ENCODE data around the gene STXBP5.

Gene STXBP5

DNA sequence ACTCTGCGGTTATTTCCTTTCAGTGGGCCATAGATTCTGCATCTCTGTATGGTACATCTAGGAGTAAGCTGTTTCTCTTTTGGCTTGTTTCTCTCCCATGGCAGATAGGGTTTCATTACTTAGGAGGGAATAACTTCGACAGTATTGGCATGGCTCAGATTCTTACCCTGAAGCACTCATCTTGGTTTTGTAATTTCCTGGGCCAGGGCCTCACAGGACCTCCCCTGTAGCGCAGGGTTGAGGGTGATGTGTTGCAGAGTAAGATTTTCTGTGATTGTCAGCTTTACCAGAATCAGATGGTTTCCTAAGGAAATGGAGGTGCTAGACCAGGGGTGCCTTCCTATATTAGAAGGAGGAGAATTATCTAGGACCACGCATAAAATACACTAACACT is 78.3 kb downstream of the STXBP5 start:
- no peaks in the 10 kb centered on the region for H3K9me3 ChIP-seq (ENCODE audit: control insufficient read depth, low read depth, low read length)
- no peaks in the 10 kb centered on the region for H3K27me3 ChIP-seq (ENCODE audit: control insufficient read depth, insufficient read depth, low read length)
- H3K27ac ChIP-seq (ENCODE audit: low read length), result no peak overlapping the region
- no peak overlapping the region for H3K4me3 ChIP-seq (ENCODE audit: low read length)
- no peaks in the 10 kb centered on the region for H3K4me1 ChIP-seq (ENCODE audit: control insufficient read depth, low read depth, low read length)
- H3K36me3 ChIP-seq (ENCODE audit: control insufficient read depth, low read depth, low read length), result peaks cover 11% of the 10 kb centered on the region
- H3K9ac ChIP-seq (ENCODE audit: low read length), result no peak overlapping the region

- Histone ChIP-seq H3K27ac (ENCODE audit: low read length) (no peak overlapping the region), H3K9me3 (ENCODE audit: control insufficient read depth, low read depth, low read length) (no peaks in the 10 kb centered on the region), H3K36me3 (ENCODE audit: control insufficient read depth, low read depth, low read length) (peaks cover 7% of the 10 kb centered on the region), H3K4me1 (ENCODE audit: control insufficient read depth, low read depth, low read length) (no peaks in the 10 kb centered on the region), H3K27me3 (ENCODE audit: control insufficient read depth, insufficient read depth, low read length) (no peaks in the 10 kb centered on the region), H3K4me3 (ENCODE audit: low read length) (no peak overlapping the region), H3K9ac (ENCODE audit: low read length) (no peak overlapping the region)
These were observed 79.2 kb downstream of the STXBP5 start for GRCh38 chr6:147283460-147283859.

GRCh38 chr6:147285087-147285855 is 81.1 kb downstream of the STXBP5 start:
- Histone ChIP-seq H3K4me3 (ENCODE audit: low read length) (no peak overlapping the region), H3K36me3 (ENCODE audit: control insufficient read depth, low read depth, low read length) (no peaks in the 10 kb centered on the region), H3K9me3 (ENCODE audit: control insufficient read depth, low read depth, low read length) (no peaks in the 10 kb centered on the region), H3K9ac (ENCODE audit: low read length) (no peak overlapping the region), H3K27me3 (ENCODE audit: control insufficient read depth, insufficient read depth, low read length) (no peaks in the 10 kb centered on the region), H3K27ac (ENCODE audit: low read length) (no peak overlapping the region), H3K4me1 (ENCODE audit: control insufficient read depth, low read depth, low read length) (no peaks in the 10 kb centered on the region)

DNA sequence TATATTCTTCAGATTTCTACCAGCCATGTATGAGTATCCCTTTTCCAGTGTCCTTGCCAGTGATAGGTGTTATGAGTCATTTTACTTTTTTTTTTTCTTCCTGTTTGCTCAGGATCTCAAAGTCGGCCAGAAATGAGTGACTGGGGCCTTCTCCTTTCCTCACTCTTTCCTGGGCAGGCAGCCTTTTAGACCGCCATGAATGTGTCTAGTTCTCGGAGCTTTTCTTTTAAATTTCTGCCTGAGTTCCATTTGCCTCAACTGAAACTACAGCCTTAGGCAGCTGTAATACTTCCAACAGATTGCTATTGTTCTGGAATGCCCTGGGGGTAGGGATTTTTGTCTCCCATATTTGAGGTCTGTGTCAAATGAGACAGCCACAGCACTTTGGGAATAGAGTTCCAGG is 83.7 kb downstream of the STXBP5 start:
- no peak overlapping the region for H3K27ac ChIP-seq (ENCODE audit: low read length)
- no peaks in the 10 kb centered on the region for H3K27me3 ChIP-seq (ENCODE audit: control insufficient read depth, insufficient read depth, low read length)
- no peaks in the 10 kb centered on the region for H3K36me3 ChIP-seq (ENCODE audit: control insufficient read depth, low read depth, low read length)

DNA sequence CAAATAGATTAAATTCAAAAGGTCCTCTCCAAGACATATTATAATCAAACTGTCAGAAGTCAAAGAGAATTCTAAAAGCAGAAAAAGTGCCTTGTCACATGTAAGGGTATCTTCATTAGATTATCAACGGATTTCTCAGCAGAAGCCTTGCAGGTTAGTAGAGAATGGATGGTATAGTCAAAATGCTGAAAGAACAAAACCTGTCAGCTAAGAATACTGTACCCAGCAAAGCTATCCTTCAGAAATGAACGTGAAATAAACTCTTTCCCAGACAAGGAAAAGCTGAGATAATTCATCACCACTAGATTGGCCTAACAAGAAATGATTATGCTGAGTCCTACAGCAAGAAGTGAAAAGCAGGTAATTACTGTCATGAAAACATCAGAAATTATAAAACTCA is 92.9 kb downstream of the STXBP5 start:
- H3K9ac ChIP-seq (ENCODE audit: low read length), result no peak overlapping the region
- H3K4me1 ChIP-seq (ENCODE audit: control insufficient read depth, low read depth, low read length), result no peaks in the 10 kb centered on the region
- H3K36me3 ChIP-seq (ENCODE audit: control insufficient read depth, low read depth, low read length), result no peaks in the 10 kb centered on the region
- no peak overlapping the region for H3K27ac ChIP-seq (ENCODE audit: low read length)
- H3K9me3 ChIP-seq (ENCODE audit: control insufficient read depth, low read depth, low read length), result peaks cover 17% of the 10 kb centered on the region
- H3K27me3 ChIP-seq (ENCODE audit: control insufficient read depth, insufficient read depth, low read length), result no peaks in the 10 kb centered on the region
- no peak overlapping the region for H3K4me3 ChIP-seq (ENCODE audit: low read length)

More for the DNA sequence above, 83.7 kb downstream of the STXBP5 start:
- no peaks in the 10 kb centered on the region for H3K9me3 ChIP-seq (ENCODE audit: control insufficient read depth, low read depth, low read length)
- no peaks in the 10 kb centered on the region for H3K4me1 ChIP-seq (ENCODE audit: control insufficient read depth, low read depth, low read length)
- H3K9ac ChIP-seq (ENCODE audit: low read length), result no peak overlapping the region
- H3K4me3 ChIP-seq (ENCODE audit: low read length), result no peak overlapping the region

- Histone ChIP-seq H3K4me1 (ENCODE audit: control insufficient read depth, low read depth, low read length) (no peaks in the 10 kb centered on the region), H3K27me3 (ENCODE audit: control insufficient read depth, insufficient read depth, low read length) (no peaks in the 10 kb centered on the region), H3K36me3 (ENCODE audit: control insufficient read depth, low read depth, low read length) (no peaks in the 10 kb centered on the region), H3K9me3 (ENCODE audit: control insufficient read depth, low read depth, low read length) (peaks cover 17% of the 10 kb centered on the region), H3K27ac (ENCODE audit: low read length) (no peak overlapping the region), H3K4me3 (ENCODE audit: low read length) (no peak overlapping the region), H3K9ac (ENCODE audit: low read length) (no peak overlapping the region)
These were observed 93.6 kb downstream of the STXBP5 start for GRCh38 chr6:147297663-147298316.

GRCh38 chr6:147298461-147298860 is 94.2 kb downstream of the STXBP5 start:
- H3K4me3 ChIP-seq (ENCODE audit: low read length), result no peak overlapping the region
- no peak overlapping the region for H3K27ac ChIP-seq (ENCODE audit: low read length)
- H3K36me3 ChIP-seq (ENCODE audit: control insufficient read depth, low read depth, low read length), result no peaks in the 10 kb centered on the region

DNA sequence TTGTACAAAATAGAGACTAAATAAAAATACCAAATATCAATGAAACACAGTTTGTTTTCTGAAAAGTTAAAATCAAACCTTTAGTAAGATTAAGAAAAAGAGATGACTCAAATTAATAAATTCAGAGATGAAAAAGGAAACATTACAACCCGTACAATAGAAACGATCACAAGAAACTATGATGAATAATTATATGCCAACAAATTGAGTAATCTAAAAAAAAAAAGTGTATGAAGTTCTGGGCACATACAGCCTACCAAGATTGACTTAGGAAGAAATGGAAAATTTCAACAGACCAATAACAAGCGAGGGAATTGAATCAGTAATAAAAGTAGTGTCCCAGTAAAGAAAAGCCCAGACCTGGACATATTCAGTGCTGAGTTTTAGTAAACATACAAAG is 94.8 kb downstream of the STXBP5 start:
- H3K4me3 ChIP-seq (ENCODE audit: low read length), result no peak overlapping the region
- peaks cover 24% of the 10 kb centered on the region for H3K9me3 ChIP-seq (ENCODE audit: control insufficient read depth, low read depth, low read length)
- H3K27ac ChIP-seq (ENCODE audit: low read length), result no peak overlapping the region
- H3K4me1 ChIP-seq (ENCODE audit: control insufficient read depth, low read depth, low read length), result no peaks in the 10 kb centered on the region
- no peak overlapping the region for H3K9ac ChIP-seq (ENCODE audit: low read length)
- H3K27me3 ChIP-seq (ENCODE audit: control insufficient read depth, insufficient read depth, low read length), result no peaks in the 10 kb centered on the region
- peaks cover under 1% of the 10 kb centered on the region for H3K36me3 ChIP-seq (ENCODE audit: control insufficient read depth, low read depth, low read length)

More at GRCh38 chr6:147298461-147298860, 94.2 kb downstream of the STXBP5 start:
- H3K9ac ChIP-seq (ENCODE audit: low read length), result no peak overlapping the region
- no peaks in the 10 kb centered on the region for H3K27me3 ChIP-seq (ENCODE audit: control insufficient read depth, insufficient read depth, low read length)
- H3K4me1 ChIP-seq (ENCODE audit: control insufficient read depth, low read depth, low read length), result no peaks in the 10 kb centered on the region
- peaks cover 19% of the 10 kb centered on the region for H3K9me3 ChIP-seq (ENCODE audit: control insufficient read depth, low read depth, low read length)

DNA sequence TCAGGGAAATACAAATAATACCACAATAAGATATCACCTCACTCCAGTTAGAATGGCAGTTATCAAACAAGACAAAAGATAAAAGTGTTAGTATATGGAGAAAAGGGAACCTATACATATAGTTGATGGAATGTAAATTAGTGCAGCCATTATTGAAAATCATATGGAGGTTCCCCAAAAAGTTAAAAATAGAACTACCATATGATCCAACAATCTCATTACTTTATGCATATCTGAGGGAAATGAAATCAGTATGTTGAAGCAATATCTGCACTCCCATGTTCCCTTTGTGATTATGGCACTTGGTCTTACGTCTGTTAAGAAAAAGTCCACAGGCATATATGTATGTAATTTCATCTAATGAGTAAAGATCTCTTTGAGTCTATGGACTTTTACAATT is 96.9 kb downstream of the STXBP5 start:
- Histone ChIP-seq H3K36me3 (ENCODE audit: control insufficient read depth, low read depth, low read length) (peaks cover 5% of the 10 kb centered on the region), H3K9me3 (ENCODE audit: control insufficient read depth, low read depth, low read length) (peaks cover 35% of the 10 kb centered on the region), H3K27ac (ENCODE audit: low read length) (no peak overlapping the region), H3K4me1 (ENCODE audit: control insufficient read depth, low read depth, low read length) (no peaks in the 10 kb centered on the region), H3K27me3 (ENCODE audit: control insufficient read depth, insufficient read depth, low read length) (no peaks in the 10 kb centered on the region), H3K4me3 (ENCODE audit: low read length) (no peak overlapping the region), H3K9ac (ENCODE audit: low read length) (no peak overlapping the region)

DNA sequence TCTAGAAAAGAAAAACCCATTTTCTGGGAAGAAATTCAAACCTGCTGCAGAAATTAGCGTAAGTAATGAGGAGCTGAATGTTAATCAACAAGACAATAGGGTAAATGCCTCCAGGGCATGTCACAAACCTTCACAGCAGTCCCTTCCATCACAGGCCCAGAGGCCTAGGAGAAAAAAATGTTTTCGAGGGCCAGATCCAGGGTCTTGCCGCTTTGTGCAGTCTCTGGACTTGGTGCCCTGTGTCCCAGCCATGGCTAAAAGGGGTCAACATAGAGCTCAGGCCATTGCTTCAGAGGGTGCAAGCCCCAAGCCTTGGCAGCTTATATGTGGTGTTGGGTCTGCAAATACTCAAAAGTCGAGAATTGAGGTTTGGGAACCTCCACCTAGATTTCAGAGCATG is 99.8 kb downstream of the STXBP5 start:
- no peak overlapping the region for H3K27ac ChIP-seq (ENCODE audit: low read length)
- peaks cover 30% of the 10 kb centered on the region for H3K9me3 ChIP-seq (ENCODE audit: control insufficient read depth, low read depth, low read length)
- no peak overlapping the region for H3K4me3 ChIP-seq (ENCODE audit: low read length)
- H3K27me3 ChIP-seq (ENCODE audit: control insufficient read depth, insufficient read depth, low read length), result no peaks in the 10 kb centered on the region
- H3K9ac ChIP-seq (ENCODE audit: low read length), result no peak overlapping the region
- H3K36me3 ChIP-seq (ENCODE audit: control insufficient read depth, low read depth, low read length), result peaks cover 5% of the 10 kb centered on the region
- no peaks in the 10 kb centered on the region for H3K4me1 ChIP-seq (ENCODE audit: control insufficient read depth, low read depth, low read length)

DNA sequence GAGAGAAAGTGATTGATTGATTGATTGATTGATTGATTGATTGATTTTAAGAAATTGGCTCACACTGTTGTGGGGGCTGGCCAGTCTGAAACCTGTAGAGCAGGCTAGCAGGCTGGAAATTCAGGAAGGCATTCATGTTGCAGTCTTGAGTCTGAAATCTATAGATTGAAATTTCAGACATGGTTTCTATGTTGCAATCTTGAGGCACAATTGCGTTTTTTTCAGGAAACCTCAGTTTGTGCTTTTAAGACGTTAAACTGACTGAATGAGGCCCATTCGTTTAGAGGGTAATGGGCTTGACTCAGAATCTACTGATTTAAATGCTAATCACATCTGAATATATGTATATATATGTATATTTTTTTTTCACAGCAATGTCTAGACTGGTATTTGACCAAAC is 106.3 kb downstream of the STXBP5 start:
- H3K4me3 ChIP-seq (ENCODE audit: low read length), result no peak overlapping the region
- no peaks in the 10 kb centered on the region for H3K9me3 ChIP-seq (ENCODE audit: control insufficient read depth, low read depth, low read length)
- no peaks in the 10 kb centered on the region for H3K36me3 ChIP-seq (ENCODE audit: control insufficient read depth, low read depth, low read length)

GRCh38 chr6:147311218-147311617 is 107.0 kb downstream of the STXBP5 start:
- no peak overlapping the region for H3K4me3 ChIP-seq (ENCODE audit: low read length)
- no peaks in the 10 kb centered on the region for H3K9me3 ChIP-seq (ENCODE audit: control insufficient read depth, low read depth, low read length)
- H3K4me1 ChIP-seq (ENCODE audit: control insufficient read depth, low read depth, low read length), result peaks cover 13% of the 10 kb centered on the region
- peaks cover 3% of the 10 kb centered on the region for H3K36me3 ChIP-seq (ENCODE audit: control insufficient read depth, low read depth, low read length)
- no peak overlapping the region for H3K27ac ChIP-seq (ENCODE audit: low read length)
- H3K9ac ChIP-seq (ENCODE audit: low read length), result no peak overlapping the region
- H3K27me3 ChIP-seq (ENCODE audit: control insufficient read depth, insufficient read depth, low read length), result no peaks in the 10 kb centered on the region

More for the DNA sequence above, 106.3 kb downstream of the STXBP5 start:
- H3K9ac ChIP-seq (ENCODE audit: low read length), result no peak overlapping the region
- no peaks in the 10 kb centered on the region for H3K27me3 ChIP-seq (ENCODE audit: control insufficient read depth, insufficient read depth, low read length)
- no peak overlapping the region for H3K27ac ChIP-seq (ENCODE audit: low read length)
- peaks cover 13% of the 10 kb centered on the region for H3K4me1 ChIP-seq (ENCODE audit: control insufficient read depth, low read depth, low read length)
